HG03039 (cell line): ENCODE measurements around the gene GMPR2.
"Not testable (repeated sequence)": the region's sequence is repeated elsewhere in the genome, so short reads cannot be mapped to it uniquely, and the experiment has no call there.

ENCODE experiments used
- ATAC-seq: cut with Tn5 transposase; IDR thresholded peaks from one replicate; pipeline ENCODE4 v1.9.1; 2021; ENCODE audit warnings: mild to moderate bottlenecking, moderate library complexity; ENCODE audit not compliant: unreplicated experiment

GMPR2 gene

GRCh38 chr14:24198814-24199524, 33.8 kb upstream of the GMPR2 start:
- ATAC-seq, result no peak

GRCh38 chr14:24202538-24202937, 30.2 kb upstream of the GMPR2 start:
- not testable (repeated sequence) for ATAC-seq

- not testable (repeated sequence) for ATAC-seq
Measured at GRCh38 chr14:24203249-24203886, 29.4 kb upstream of the GMPR2 start.

- no peak for ATAC-seq
Measured at GRCh38 chr14:24204163-24205146, 28.3 kb upstream of the GMPR2 start.

GRCh38 chr14:24206260-24207103, 26.2 kb upstream of the GMPR2 start:
- no peak for ATAC-seq

GRCh38 chr14:24207104-24207551, 25.6 kb upstream of the GMPR2 start:
- no peak for ATAC-seq

GRCh38 chr14:24207625-24208024, 25.1 kb upstream of the GMPR2 start:
- ATAC-seq, result no peak

- no peak for ATAC-seq
Measured at GRCh38 chr14:24211311-24211710, 21.4 kb upstream of the GMPR2 start.

- ATAC-seq, result peak; percentile 65
Measured at GRCh38 chr14:24212924-24213865, 19.5 kb upstream of the GMPR2 start, which contains the start of gene CHMP4A. Gene CHMP4A, minus strand, starts transcription at chr14:24213488. Its CDS starts 49 bp downstream, at chr14:24213439.

- ATAC-seq, result no peak
Measured at GRCh38 chr14:24213866-24214662, 18.7 kb upstream of the GMPR2 start.

GRCh38 chr14:24215495-24216344, 17.0 kb upstream of the GMPR2 start, which contains the start of gene MDP1:
Gene MDP1, minus strand, starts transcription at chr14:24216066. Its CDS starts 111 bp downstream, at chr14:24215955.
- peak; percentile 55 for ATAC-seq

GRCh38 chr14:24216345-24216699, 16.4 kb upstream of the GMPR2 start:
- no peak for ATAC-seq

GRCh38 chr14:24216876-24217275, 15.9 kb upstream of the GMPR2 start:
- ATAC-seq, result not testable (repeated sequence)

GRCh38 chr14:24219080-24219479, 13.6 kb upstream of the GMPR2 start:
- no peak for ATAC-seq

GRCh38 chr14:24219521-24219920, 13.2 kb upstream of the GMPR2 start:
- no peak for ATAC-seq

GRCh38 chr14:24222987-24223386, 9.7 kb upstream of the GMPR2 start:
- not testable (repeated sequence) for ATAC-seq

GRCh38 chr14:24224618-24225071, 8.1 kb upstream of the GMPR2 start:
- ATAC-seq, result no peak
